KMS-11 (cell line): ENCODE measurements around the gene TMEM208.

ENCODE experiments used
- H2AFZ ChIP-seq: fragments of 200-600 bp; sonication (generic); 2 replicates; pipeline ENCODE4 v1.6.1; 2016; ENCODE audit warnings: antibody characterized with exemption, mixed run types, low read depth
- H3K27ac ChIP-seq: fragments of 200-600 bp; sonication (generic); 2 replicates; pipeline ENCODE4 v1.6.1; 2016; ENCODE audit warnings: mild to moderate bottlenecking, mixed run types
- H3K27me3 ChIP-seq: fragments of 200-600 bp; sonication (generic); 2 replicates; pipeline ENCODE4 v1.6.1; 2017; ENCODE audit warnings: mild to moderate bottlenecking, low read depth, mixed run types, moderate library complexity; ENCODE audit not compliant: insufficient read depth
- H3K36me3 ChIP-seq: fragments of 200-600 bp; sonication (generic); 2 replicates; pipeline ENCODE4 v1.6.1; 2017; ENCODE audit warnings: mild to moderate bottlenecking, mixed run types; ENCODE audit not compliant: insufficient read depth
- H3K4me1 ChIP-seq: fragments of 200-600 bp; sonication (generic); 2 replicates; pipeline ENCODE4 v1.6.1; 2016; ENCODE audit warnings: mild to moderate bottlenecking, low read depth, mixed run types; ENCODE audit not compliant: poor library complexity, severe bottlenecking
- H3K4me2 ChIP-seq: fragments of 200-600 bp; sonication (generic); 2 replicates; pipeline ENCODE4 v1.7.0; 2016; ENCODE audit warnings: mild to moderate bottlenecking, mixed run types
- H3K4me3 ChIP-seq: fragments of 200-600 bp; sonication (generic); IDR thresholded peaks from 2 replicates; pipeline ENCODE4 v1.6.1; 2017; ENCODE audit warnings: low read depth, low read length, mixed read lengths; ENCODE audit not compliant: insufficient read depth
- H3K79me2 ChIP-seq: fragments of 200-600 bp; sonication (generic); 2 replicates; pipeline ENCODE4 v1.6.1; 2016; ENCODE audit warnings: low read depth, mixed run types; ENCODE audit not compliant: insufficient read depth
- H3K9ac ChIP-seq: fragments of 200-600 bp; sonication (generic); 2 replicates; pipeline ENCODE4 v1.6.1; 2016; ENCODE audit warnings: mild to moderate bottlenecking, mixed run types
- H4K20me1 ChIP-seq: fragments of 200-600 bp; sonication (generic); 2 replicates; pipeline ENCODE4 v1.6.1; 2016; ENCODE audit warnings: mild to moderate bottlenecking, mixed run types; ENCODE audit not compliant: insufficient read depth
- TF ChIP-seq, protein P1 (sequence below): fragments of 200-600 bp; sonication (generic); conservative IDR thresholded peaks from 2 replicates; pipeline ENCODE4 v1.6.1; 2017; ENCODE audit warnings: low read depth, mild to moderate bottlenecking, antibody characterized with exemption, low read length, moderate library complexity, mixed read lengths

TMEM208 gene

DNA sequence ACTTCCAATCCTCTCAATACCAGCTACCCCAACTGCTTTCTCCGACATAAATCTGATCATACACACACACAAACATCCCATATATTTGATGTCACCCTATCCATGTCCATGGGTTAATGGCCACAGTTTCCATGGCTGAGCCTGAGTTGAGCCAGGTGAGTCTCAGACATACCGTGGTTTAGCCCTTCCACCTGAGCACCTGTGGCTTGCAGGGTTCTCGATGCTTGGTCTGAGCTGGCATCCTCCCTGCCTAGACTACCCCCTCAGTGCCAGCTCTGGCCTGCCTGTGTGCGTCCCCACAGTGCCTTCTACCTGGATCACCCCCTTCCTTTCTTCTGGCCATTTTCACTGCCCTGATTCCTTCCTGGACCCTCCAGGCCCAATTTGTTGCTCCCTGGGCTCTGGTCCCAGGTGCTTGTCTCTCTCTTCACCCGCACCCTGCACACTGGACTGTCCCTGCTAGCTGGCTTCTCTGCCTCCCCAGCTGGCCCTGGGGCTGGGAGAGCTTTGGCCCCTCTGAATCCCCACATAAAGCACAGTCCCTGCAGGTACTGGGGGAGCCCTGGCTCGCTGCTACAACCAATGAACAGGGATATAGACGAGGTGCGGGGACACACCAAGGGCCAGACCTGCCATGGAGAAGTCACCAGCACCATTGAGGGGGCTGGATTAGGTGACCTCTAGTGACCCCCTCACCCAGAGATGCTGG, 20.6 kb upstream of the TMEM208 start:
- Histone ChIP-seq H3K4me2 (no peak overlapping the region), H3K27ac (no peak overlapping the region), H2AFZ (no peak overlapping the region), H3K9ac (no peak overlapping the region), H3K79me2 (no peaks in the 10 kb centered on the region), H3K36me3 (no peaks in the 10 kb centered on the region), H3K27me3 (no peaks in the 10 kb centered on the region), H3K4me3 (no peak overlapping the region), H3K4me1 (no peaks in the 10 kb centered on the region), H4K20me1 (no peaks in the 10 kb centered on the region)
- TF ChIP-seq, protein P1, sequence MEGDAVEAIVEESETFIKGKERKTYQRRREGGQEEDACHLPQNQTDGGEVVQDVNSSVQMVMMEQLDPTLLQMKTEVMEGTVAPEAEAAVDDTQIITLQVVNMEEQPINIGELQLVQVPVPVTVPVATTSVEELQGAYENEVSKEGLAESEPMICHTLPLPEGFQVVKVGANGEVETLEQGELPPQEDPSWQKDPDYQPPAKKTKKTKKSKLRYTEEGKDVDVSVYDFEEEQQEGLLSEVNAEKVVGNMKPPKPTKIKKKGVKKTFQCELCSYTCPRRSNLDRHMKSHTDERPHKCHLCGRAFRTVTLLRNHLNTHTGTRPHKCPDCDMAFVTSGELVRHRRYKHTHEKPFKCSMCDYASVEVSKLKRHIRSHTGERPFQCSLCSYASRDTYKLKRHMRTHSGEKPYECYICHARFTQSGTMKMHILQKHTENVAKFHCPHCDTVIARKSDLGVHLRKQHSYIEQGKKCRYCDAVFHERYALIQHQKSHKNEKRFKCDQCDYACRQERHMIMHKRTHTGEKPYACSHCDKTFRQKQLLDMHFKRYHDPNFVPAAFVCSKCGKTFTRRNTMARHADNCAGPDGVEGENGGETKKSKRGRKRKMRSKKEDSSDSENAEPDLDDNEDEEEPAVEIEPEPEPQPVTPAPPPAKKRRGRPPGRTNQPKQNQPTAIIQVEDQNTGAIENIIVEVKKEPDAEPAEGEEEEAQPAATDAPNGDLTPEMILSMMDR = no peak

DNA sequence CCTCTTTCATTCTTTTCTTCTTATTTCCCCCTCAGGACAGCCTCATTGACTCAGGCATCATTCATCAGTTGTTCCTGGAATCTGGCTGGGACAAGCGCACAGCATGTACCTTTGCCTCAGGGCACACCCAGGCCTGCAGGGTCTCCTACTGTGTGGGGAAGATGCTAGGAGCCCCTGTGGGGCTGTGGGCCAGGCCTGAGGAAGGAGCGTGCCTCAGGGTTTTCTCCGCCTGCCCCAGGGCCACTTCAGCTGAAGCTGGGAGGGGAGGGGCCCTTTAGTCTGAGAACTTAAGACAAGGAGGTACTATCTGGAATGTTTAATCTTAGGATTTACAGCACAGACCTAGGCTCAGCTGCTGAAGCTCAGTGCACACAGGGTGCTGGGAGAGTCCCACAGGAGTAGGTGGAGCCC, 20.1 kb upstream of the TMEM208 start:
- Histone ChIP-seq H2AFZ (no peak overlapping the region), H3K27ac (no peak overlapping the region), H3K4me2 (no peak overlapping the region), H3K79me2 (no peaks in the 10 kb centered on the region), H3K27me3 (no peaks in the 10 kb centered on the region), H3K9ac (no peak overlapping the region), H4K20me1 (no peaks in the 10 kb centered on the region), H3K36me3 (no peaks in the 10 kb centered on the region), H3K4me3 (no peak overlapping the region), H3K4me1 (no peaks in the 10 kb centered on the region)
- TF ChIP-seq, protein P1 = no peak

DNA sequence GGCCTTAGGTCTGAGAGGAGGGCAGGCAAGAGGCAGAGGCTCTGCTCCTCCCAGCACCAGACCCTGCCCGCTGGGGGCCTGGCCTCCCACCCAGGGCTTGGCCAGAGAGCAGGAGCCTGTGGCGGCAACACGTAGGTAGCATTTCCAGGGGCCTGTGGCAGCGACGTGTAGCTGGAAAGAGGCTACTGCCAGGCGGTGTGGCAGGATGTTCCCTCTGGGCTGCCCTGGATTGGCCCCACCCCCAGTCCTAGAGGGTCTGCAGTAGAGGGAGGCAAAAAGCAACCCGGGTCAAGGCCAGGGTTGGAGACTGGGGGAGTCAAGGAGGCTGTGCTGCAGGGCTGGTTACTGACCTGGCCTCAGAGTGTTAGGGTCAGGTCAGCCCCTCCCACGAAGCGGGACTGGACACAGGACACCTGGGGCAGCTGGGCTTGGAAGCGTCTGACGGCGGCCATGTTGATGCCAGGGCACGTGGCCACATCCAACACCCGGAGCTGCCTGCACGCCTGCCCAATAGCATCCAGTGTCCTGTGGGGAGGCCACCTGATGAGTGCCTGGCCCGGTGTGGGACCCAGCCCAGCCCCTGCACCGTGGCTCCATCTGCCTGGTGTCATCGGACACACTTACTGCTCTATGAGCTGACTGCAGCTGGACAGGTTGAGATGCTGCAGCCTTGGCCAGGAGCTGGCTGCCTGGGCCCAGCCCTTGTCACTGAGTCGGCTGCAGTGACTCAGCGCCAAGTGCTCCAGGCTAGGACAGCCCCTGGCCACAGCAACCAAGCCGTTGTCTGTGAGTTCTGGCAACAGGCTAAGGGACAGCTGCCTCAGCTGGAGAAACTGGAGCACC, 19.5 kb upstream of the TMEM208 start:
- no peak overlapping the region for H3K27ac ChIP-seq
- H3K4me3 ChIP-seq = no peak overlapping the region
- H4K20me1 ChIP-seq = no peaks in the 10 kb centered on the region
- H2AFZ ChIP-seq = no peak overlapping the region
- no peak overlapping the region for H3K9ac ChIP-seq
- TF ChIP-seq, protein P1 = no peak
- no peaks in the 10 kb centered on the region for H3K36me3 ChIP-seq
- H3K4me1 ChIP-seq = no peaks in the 10 kb centered on the region
- H3K27me3 ChIP-seq = no peaks in the 10 kb centered on the region
- H3K4me2 ChIP-seq = no peak overlapping the region
- H3K79me2 ChIP-seq = no peaks in the 10 kb centered on the region

DNA sequence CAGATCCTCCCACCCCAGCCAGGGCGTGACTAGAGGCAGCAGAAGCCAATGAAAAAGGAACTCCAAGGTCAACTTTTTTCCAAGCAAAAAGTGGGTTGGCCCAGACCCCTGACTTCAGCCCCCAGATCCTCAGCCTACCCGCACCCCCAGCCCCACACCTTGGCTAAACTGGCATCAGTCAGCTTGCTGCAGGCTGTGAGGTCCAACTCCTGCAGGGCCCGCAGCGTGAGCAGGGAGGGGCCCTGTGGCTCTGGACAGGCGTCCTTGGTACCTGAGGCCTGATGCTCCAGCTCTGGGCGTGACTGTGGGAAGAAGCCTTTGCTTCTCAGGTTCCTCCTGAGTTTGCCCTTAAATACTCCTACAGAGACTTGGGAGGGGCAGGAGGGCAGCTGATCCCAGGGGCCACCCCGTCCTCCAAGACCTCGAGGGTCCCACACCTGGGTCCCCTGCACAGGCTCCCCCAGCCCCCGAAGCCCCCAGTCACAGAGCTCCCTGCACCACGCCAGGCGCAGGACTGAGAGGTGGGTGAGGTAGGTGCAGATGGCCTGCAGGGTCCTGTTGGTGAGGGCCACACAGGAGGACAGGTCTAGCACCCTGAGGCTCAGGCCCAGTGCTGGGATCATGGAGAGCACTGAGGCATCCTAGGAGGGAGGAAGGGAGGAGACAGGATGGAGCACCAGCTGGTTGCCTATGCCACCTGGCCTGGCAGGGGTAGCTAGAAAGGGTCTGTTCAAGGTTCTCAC, 18.6 kb upstream of the TMEM208 start:
- Histone ChIP-seq H3K4me3 (no peak overlapping the region), H3K36me3 (no peaks in the 10 kb centered on the region), H3K27ac (no peak overlapping the region), H3K79me2 (no peaks in the 10 kb centered on the region), H4K20me1 (no peaks in the 10 kb centered on the region), H3K9ac (no peak overlapping the region), H3K27me3 (no peaks in the 10 kb centered on the region), H3K4me1 (no peaks in the 10 kb centered on the region), H2AFZ (no peak overlapping the region), H3K4me2 (no peak overlapping the region)
- TF ChIP-seq, protein P1 = no peak
